ENCODE data around the gene LPCAT1.

Gene LPCAT1

GRCh38 chr5:1510151-1510561 is 13.6 kb downstream of the LPCAT1 start:
- in situ Hi-C loops (cut with HindIII; ENCODE audit: low sequenced_read_pairs) = no loop called here
- no peak for TF ChIP-seq CTCF (IDR thresholded peaks at IDR 0.05; ENCODE audit: low read depth, low read length)
- no peak overlapping the region for H3K4me3 ChIP-seq (ENCODE audit: low read depth, low read length)
- no peak for DNase-seq (ENCODE audit: low read depth, low spot score)

- no peak for DNase-seq (ENCODE audit: low read depth, low spot score)
- TF ChIP-seq CTCF (IDR thresholded peaks at IDR 0.05; ENCODE audit: low read depth, low read length) = no peak
- in situ Hi-C loops (cut with HindIII; ENCODE audit: low sequenced_read_pairs) = no loop called here
- no peak overlapping the region for H3K4me3 ChIP-seq (ENCODE audit: low read depth, low read length)
These were observed 14.2 kb downstream of the LPCAT1 start for GRCh38 chr5:1509346-1510085.

DNA sequence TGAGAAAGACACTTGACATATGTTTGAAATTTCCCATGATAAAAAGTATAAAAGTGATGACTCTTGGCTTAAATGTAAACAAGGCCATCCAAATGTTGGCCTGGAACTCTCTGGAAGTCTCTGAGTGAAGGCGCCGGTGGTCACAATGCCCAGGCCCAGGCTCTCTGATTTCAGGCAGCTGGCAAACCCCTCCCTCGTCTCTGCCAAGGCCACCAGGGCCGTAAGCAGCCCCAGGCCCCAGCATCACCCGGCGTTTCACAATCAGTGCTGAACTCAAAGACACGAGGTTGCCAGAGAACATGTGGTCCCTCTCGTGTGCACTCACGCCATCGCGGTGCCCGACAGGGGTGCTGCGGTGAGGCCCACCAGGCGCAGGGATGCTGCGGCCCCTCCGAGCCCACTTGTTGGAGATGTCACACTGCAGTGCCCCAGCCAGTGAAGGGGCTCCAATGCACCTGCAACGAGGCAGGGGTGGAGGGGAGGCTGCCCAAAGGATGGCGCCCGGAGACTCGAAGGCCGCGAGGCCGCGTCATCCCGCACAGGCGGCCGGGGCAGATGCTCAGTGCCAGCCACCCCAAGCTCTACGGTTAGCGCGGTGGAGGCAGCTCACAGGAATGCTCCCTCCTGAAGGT is 15.0 kb downstream of the LPCAT1 start:
- TF ChIP-seq CTCF (IDR thresholded peaks at IDR 0.05; ENCODE audit: low read depth, low read length) = no peak
- DNase-seq (ENCODE audit: low read depth, low spot score) = no peak
- in situ Hi-C loops (cut with HindIII; ENCODE audit: low sequenced_read_pairs) = no loop called here
- no peak overlapping the region for H3K4me3 ChIP-seq (ENCODE audit: low read depth, low read length)

DNA sequence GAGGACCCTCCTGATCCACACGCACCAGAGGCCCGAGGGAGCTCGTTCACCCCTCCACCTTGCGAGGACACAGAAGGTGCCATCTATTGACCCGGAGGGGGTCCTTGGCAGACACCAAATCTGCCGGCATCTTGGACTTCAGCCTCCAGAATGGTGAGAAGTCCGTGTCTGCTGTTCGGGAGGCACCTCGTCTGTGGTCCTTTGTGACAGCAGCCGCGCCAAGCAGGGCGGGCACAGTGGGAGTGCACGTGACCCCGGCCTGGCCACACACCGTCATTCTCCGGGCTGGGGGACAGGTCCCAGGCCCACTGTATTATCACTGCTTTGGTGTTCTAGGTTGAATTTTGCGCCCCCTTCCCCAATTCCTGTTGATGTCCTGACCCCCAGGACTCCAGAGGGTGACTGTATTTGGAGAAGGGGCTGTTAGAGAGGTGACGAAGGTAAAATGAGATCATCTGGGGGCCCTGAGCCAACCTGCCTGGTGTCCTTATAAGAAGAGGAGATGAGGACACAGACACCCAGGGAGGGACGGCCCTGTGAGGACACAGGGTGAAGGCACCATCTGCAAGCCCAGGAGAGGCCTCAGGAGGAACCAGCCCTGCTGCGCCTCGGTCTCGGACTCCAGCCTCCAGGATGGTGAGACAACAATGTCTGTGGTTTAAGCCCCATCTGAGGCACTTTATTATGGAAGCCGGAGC is 15.7 kb downstream of the LPCAT1 start:
- no peak for DNase-seq (ENCODE audit: low read depth, low spot score)
- in situ Hi-C loops (cut with HindIII; ENCODE audit: low sequenced_read_pairs) = no loop called here
- TF ChIP-seq CTCF (IDR thresholded peaks at IDR 0.05; ENCODE audit: low read depth, low read length) = no peak
- H3K4me3 ChIP-seq (ENCODE audit: low read depth, low read length) = no peak overlapping the region

DNA sequence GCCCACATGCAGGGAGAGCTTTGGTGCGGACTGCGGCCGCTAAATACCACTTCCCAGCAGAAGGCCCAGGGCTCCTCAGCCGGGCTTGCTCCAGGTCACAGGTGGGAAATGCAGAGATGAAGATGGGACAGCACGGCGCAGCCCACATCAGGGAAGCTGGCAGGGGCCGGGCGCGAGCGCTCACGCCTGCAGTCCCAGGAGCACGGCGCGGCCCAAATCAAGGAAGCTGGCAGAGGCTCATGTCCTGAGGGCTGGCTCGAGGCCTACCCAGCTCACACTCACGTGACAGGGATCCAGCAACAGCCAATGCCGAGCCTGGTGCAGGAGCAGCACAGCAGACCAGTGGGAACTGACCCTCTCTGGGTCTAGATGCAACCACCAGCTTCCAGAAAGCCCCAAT is 16.3 kb downstream of the LPCAT1 start:
- no peak overlapping the region for H3K4me3 ChIP-seq (ENCODE audit: low read depth, low read length)
- TF ChIP-seq CTCF (IDR thresholded peaks at IDR 0.05; ENCODE audit: low read depth, low read length) = no peak
- in situ Hi-C loops (cut with HindIII; ENCODE audit: low sequenced_read_pairs) = no loop called here
- DNase-seq (ENCODE audit: low read depth, low spot score) = no peak

- no peak for DNase-seq (ENCODE audit: low read depth, low spot score)
- in situ Hi-C loops (cut with HindIII; ENCODE audit: low sequenced_read_pairs) = no loop called here
- no peak for TF ChIP-seq CTCF (IDR thresholded peaks at IDR 0.05; ENCODE audit: low read depth, low read length)
- no peak overlapping the region for H3K4me3 ChIP-seq (ENCODE audit: low read depth, low read length)
These were observed 16.8 kb downstream of the LPCAT1 start for GRCh38 chr5:1507014-1507375.
